ENCODE measurements around the gene BICDL1. TPM values are rescaled to one million over a fixed set of nuclear protein-coding genes. Genes with fewer than 3 reads are reported as not detected.

Gene BICDL1
- total and polyA plus RNA-seq, 2 experiments from 2014 or later, result 3.5 to 3.7 TPM

DNA sequence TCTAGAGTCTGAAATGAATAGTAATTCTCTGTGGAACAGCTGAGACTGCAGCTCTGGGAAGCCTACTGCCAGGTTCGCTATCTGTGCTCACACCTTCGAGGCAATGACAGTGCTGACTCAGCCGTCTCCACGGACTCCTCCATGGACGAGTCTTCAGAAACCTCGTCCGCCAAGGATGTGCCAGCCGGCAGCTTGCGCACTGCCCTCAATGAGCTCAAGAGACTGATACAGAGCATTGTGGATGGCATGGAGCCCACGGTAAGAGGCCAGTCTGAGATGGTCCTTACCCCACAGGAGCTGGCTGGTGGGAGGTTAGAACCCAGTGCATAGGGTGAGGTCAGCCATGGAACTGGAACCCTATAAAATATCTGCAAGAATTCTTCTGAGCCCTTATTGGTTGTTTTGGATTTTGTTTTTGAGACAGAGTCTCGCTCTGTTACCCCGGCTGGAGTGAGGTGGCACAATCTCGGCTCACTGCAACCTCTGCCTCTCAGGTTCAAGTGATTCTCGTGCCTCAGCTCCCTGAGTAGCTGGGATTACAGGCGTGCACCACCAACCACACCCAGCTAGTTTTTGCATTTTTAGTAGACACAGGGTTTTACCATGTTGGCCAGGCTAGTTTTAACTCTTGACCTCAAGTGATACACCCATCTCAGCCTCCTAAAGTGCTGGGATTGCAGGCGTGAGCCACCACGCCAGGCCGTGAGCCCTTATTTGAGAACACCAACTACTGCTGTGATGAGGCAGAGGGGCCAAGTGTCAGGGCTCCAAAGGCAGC lies 83.6 kb downstream of the BICDL1 start:
- Histone ChIP-seq H3K27me3 (no peaks in the 10 kb centered on the region), H3K4me1 (ENCODE audit: low read depth) (no peaks in the 10 kb centered on the region), H3K9me3 (ENCODE audit: low read depth) (no peaks in the 10 kb centered on the region), H3K27ac (no peak overlapping the region), H3K36me3 (no peaks in the 10 kb centered on the region), H3K4me3 (no peak overlapping the region)
- DNase-seq (ENCODE audit: low read depth in 1 of 2, low spot score in 1 of 2), result no peak
- TF ChIP-seq, protein P1, sequence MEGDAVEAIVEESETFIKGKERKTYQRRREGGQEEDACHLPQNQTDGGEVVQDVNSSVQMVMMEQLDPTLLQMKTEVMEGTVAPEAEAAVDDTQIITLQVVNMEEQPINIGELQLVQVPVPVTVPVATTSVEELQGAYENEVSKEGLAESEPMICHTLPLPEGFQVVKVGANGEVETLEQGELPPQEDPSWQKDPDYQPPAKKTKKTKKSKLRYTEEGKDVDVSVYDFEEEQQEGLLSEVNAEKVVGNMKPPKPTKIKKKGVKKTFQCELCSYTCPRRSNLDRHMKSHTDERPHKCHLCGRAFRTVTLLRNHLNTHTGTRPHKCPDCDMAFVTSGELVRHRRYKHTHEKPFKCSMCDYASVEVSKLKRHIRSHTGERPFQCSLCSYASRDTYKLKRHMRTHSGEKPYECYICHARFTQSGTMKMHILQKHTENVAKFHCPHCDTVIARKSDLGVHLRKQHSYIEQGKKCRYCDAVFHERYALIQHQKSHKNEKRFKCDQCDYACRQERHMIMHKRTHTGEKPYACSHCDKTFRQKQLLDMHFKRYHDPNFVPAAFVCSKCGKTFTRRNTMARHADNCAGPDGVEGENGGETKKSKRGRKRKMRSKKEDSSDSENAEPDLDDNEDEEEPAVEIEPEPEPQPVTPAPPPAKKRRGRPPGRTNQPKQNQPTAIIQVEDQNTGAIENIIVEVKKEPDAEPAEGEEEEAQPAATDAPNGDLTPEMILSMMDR (IDR thresholded peaks at IDR 0.05; ENCODE audit: low read depth, low read length), result no peak

GRCh38 chr12:120075034-120075616 lies 86.1 kb downstream of the BICDL1 start:
- no peak for DNase-seq (ENCODE audit: low read depth in 1 of 2, low spot score in 1 of 2)
- Histone ChIP-seq H3K36me3 (no peaks in the 10 kb centered on the region), H3K4me3 (no peak overlapping the region), H3K27ac (no peak overlapping the region), H3K27me3 (no peaks in the 10 kb centered on the region), H3K4me1 (ENCODE audit: low read depth) (no peaks in the 10 kb centered on the region), H3K9me3 (ENCODE audit: low read depth) (no peaks in the 10 kb centered on the region)
- TF ChIP-seq, protein P1 (IDR thresholded peaks at IDR 0.05; ENCODE audit: low read depth, low read length), result no peak

DNA sequence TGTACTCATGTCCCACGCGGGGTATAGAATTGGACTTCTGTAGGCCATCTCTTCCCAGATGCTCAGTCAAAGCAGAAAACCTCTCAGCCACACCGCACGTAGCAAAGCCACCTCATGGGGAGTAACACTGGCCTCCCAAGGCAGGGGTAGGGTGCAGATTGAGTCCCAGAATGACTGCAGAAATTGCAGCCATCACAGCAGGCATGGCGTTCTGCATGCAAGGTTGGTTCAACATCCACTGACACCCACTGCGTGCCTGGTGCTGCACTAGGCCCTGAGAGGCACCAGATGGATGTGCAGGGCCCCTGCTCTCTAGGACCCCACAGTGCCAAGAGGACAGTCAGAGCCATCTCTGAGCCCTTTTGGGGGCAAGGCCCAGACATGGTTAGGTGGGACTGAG lies 87.6 kb downstream of the BICDL1 start:
- DNase-seq (ENCODE audit: low read depth in 1 of 2, low spot score in 1 of 2), result no peak
- TF ChIP-seq, protein P1 (IDR thresholded peaks at IDR 0.05; ENCODE audit: low read depth, low read length), result no peak
- Histone ChIP-seq H3K4me3 (no peak overlapping the region), H3K36me3 (no peaks in the 10 kb centered on the region), H3K9me3 (ENCODE audit: low read depth) (no peaks in the 10 kb centered on the region), H3K27ac (no peak overlapping the region), H3K27me3 (no peaks in the 10 kb centered on the region), H3K4me1 (ENCODE audit: low read depth) (no peaks in the 10 kb centered on the region)

- TF ChIP-seq, protein P1 (IDR thresholded peaks at IDR 0.05; ENCODE audit: low read depth, low read length), result no peak
- H3K9me3 ChIP-seq (ENCODE audit: low read depth), result no peaks in the 10 kb centered on the region
- no peak overlapping the region for H3K27ac ChIP-seq
- DNase-seq (ENCODE audit: low read depth in 1 of 2, low spot score in 1 of 2), result no peak
- H3K4me3 ChIP-seq, result no peak overlapping the region
- no peaks in the 10 kb centered on the region for H3K27me3 ChIP-seq
- no peaks in the 10 kb centered on the region for H3K4me1 ChIP-seq (ENCODE audit: low read depth)
- H3K36me3 ChIP-seq, result no peaks in the 10 kb centered on the region
Observed at GRCh38 chr12:120077260-120077659, 88.2 kb downstream of the BICDL1 start.

DNA sequence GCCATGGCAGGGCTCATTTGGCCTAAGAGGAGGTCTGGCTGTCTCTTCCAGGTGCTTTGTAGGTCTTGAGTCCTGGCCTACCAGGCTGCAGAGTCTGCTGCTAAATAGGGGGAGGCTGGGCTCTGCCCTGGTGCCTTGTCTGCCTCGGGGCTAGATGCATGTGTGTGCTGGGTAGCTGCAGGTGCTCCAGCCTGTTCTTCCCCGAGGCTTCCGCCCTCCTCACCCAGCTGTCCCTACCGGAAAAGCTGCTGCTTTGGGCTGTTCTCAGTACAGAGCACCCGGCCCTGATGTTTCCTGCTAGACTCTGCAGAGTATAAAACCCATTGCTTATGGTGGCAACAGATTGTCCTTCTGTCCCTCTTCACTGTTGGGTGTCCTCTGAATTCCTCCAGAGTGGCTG lies 89.8 kb downstream of the BICDL1 start:
- DNase-seq (ENCODE audit: low read depth in 1 of 2, low spot score in 1 of 2), result no peak
- Histone ChIP-seq H3K36me3 (no peaks in the 10 kb centered on the region), H3K4me3 (no peak overlapping the region), H3K27ac (no peak overlapping the region), H3K9me3 (ENCODE audit: low read depth) (no peaks in the 10 kb centered on the region), H3K27me3 (no peaks in the 10 kb centered on the region), H3K4me1 (ENCODE audit: low read depth) (no peaks in the 10 kb centered on the region)
- TF ChIP-seq, protein P1 (IDR thresholded peaks at IDR 0.05; ENCODE audit: low read depth, low read length), result no peak
